NCI-H2171 treated with DMSO at 0.1 percent for 48 hours (cell line): Measurements from ENCODE around the gene CALHM2.
"Not testable (repeated sequence)": the region's sequence is repeated elsewhere in the genome, so short reads cannot be mapped to it uniquely, and the experiment has no call there.

ENCODE experiments used
- DNase-seq: peaks from one replicate; lab custom pipeline; 2025; lab: John Stamatoyannopoulos, UW

The CALHM2 gene

GRCh38 chr10:103450201-103450695, 1.9 kb downstream of the CALHM2 start:
- no peak for DNase-seq

GRCh38 chr10:103449208-103450144, 2.7 kb downstream of the CALHM2 start:
- DNase-seq = no peak

GRCh38 chr10:103448746-103449145, 3.4 kb downstream of the CALHM2 start:
- DNase-seq = no peak

- DNase-seq = no peak
Observed at GRCh38 chr10:103447187-103447586, 5.0 kb downstream of the CALHM2 start.

DNA sequence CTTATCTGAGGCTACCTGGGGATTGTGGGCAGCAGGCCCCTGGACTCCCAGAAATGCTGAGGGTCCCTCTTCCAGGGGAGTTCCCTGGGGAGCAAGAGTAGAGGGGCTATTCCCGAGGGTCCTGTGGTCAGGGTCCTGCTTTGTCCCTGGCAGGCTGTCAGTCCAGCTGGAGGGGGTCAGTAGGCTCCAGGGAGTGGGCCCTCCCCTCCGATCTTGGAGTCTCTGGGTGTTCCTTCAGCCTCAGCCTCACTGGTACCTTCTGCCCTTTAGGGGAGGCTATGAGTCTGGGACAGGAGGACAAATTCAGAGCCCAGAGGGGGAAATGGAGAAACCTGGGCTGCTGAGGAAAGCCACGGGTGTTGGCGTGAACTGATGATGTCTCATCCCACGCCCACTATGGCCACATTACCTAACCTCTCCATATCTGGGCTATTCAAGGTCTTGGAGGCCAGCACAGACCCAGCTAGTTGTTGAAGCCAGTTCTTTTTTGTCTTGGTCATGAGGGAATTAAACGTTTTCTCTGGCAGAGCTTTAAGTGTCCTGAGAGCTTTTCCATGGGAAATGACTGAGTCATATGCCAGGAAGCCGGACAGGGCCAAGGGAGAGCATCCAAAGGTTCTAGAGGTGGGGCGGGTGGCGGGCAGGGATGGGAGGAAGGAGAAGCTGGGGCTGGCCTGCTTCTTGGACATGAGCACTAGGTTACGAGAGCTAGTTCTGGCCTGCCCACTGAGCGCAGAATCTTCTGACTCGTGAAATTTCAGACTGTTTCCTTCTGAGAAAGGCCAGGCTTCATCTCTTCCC, 6.2 kb downstream of the CALHM2 start:
- no peak for DNase-seq

GRCh38 chr10:103445366-103445765, 6.8 kb downstream of the CALHM2 start:
- DNase-seq = no peak

GRCh38 chr10:103444478-103444877, 7.7 kb downstream of the CALHM2 start:
- no peak for DNase-seq

- no peak for DNase-seq
Observed at GRCh38 chr10:103443475-103444185, 8.5 kb downstream of the CALHM2 start.

- DNase-seq = no peak
Observed at GRCh38 chr10:103442031-103442461, 10.1 kb downstream of the CALHM2 start.

DNA sequence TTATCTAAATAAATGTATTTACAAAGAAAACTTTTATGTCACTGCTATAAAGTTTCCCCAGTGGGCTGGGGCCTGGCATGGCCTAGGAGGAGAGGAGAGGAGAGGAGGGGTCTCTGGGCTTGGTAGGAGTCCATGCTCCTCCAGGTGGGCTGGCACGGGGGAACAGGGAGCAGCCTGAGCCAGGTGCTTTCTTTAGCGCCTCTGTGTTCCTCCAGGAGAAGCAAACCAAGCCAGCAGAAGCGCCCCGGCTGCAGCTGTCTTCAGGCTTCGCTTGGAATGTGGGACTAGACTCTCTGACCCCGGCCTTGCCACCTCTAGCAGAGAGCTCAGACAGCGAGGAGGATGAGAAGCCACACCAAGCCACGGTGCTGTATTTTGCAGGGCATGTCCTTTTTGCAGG, 10.6 kb downstream of the CALHM2 start:
- no peak for DNase-seq

DNA sequence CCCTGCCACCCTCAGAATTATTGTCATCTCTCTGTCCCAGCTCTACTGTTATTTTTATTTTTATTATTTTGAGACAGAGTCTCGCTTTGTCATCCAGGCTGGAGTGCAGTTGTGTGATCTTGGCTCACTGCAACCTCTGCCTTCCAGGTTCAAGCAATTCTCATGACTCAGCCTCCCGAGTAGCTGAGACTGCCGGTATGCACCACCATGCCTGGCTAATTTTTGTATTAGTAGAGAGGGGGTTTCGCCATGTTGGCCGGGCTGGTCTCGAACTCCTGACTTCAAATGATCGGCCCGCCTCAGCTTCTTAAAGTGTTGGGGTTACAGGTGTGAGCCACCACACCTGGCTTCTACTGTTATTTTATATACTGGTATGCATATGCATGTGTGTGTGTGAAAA, 11.0 kb downstream of the CALHM2 start:
- DNase-seq = no peak

- DNase-seq = no peak
Observed at GRCh38 chr10:103440416-103440815, 11.8 kb downstream of the CALHM2 start.

GRCh38 chr10:103439776-103440175, 12.4 kb downstream of the CALHM2 start:
- DNase-seq = no peak

GRCh38 chr10:103433858-103434257, 18.3 kb downstream of the CALHM2 start:
- no peak for DNase-seq

DNA sequence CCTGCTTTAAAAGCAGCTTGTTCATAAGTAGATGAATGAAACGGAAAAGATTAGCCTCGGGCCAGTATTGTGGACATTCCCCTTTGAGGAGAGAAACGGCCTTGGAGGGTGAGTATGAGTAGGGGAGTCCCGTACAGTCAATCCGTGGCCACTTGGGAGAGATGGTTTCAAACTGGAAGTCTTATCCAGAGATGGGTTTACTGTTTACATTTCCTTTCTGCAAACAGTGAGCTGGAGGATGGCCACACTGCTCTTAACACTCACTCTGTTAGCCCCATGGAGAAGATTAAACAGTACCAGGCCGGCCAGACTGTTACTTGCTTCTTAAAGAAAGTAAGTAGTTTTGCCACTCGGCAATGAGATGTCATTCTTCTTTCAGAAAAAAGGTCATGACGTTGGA, 20.3 kb downstream of the CALHM2 start:
- no peak for DNase-seq

DNA sequence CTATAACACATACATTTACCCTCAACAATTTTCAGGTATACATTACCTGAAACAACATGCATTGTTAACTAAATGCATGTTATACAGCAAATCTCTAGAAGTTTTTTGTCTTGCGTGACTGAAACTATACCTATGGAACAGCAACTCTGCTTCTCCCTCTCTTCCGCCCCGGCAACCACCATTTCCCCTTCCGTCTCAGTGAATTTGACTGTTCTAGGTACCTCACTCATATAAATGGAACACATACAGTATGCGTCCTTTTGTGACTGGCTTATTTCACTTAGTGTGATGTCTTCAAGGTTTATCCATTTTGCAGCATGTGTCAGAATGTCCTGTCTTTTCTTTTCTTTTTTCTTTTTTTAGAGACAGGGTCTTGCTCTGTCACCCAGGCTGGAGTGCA, 22.5 kb downstream of the CALHM2 start:
- DNase-seq = no peak

DNA sequence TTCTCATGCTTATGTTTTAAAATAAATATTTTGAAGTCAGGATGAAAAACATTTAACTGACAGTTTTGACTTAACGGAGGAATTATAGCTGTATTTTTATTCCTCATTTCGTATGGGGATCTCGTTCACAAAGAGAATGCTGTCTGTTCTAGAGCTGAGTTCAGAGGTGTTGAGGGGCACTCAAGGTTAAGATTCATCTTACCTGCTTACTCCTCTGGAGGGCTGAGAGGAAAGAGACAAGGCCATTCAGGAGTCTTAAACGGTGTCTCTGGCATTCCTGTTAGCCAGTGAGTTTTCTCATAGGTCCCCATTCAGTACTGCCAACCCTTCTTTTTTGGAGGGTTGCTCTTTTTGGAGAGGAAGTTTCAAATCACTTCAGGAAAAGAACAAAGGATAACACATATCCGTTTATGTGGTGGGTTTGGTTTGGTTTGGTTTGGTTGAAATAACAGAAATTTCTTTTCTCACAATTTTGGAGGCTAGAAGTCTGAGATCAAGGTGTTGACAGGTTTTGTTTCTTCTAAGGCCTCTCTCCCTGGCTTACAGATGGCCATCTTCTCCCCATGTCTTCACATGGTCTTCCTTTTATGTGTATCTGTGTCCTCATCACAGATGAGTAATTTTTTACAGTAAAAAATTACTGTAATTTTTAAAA, 23.1 kb downstream of the CALHM2 start:
- no peak for DNase-seq

- no peak for DNase-seq
Observed at GRCh38 chr10:103427866-103428265, 24.3 kb downstream of the CALHM2 start.

DNA sequence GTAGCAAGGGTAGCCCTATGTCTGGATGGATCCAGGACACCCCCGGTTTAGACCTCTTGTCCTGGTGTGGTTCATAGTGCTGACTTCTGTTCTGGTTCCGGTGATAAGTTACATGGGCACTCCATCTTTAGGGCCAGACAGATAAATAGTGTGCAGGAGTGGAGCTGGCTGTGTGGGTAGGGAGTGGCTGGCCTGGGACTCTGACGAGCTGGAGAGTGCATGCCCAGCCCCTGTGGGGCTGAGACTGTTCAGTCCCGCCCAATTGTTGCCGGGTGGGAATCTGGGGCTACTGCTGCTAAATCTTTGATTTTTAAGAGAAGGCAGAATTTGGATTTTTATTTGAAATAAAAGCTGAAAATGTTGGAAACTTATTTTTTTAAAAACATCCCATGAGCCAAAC, 28.4 kb downstream of the CALHM2 start:
- no peak for DNase-seq

GRCh38 chr10:103419101-103419500, 33.1 kb downstream of the CALHM2 start:
- no peak for DNase-seq

- no peak for DNase-seq
Observed at GRCh38 chr10:103417601-103418000, 34.6 kb downstream of the CALHM2 start.

GRCh38 chr10:103417148-103417469, 35.1 kb downstream of the CALHM2 start:
- not testable (repeated sequence) for DNase-seq
